Posterior vena cava (tissue), 2 donors: ENCODE results near the gene BCKDHB. TPM values are rescaled to one million over a fixed set of nuclear protein-coding genes. Genes with fewer than 3 reads are reported as not detected.
"Not testable (repeated sequence)": the region's sequence is repeated elsewhere in the genome, so short reads cannot be mapped to it uniquely, and the experiment has no call there.

Experiments
- DNase-seq: peaks from one replicate; pipeline ENCODE4 v3.0.0-alpha.2; 2020; ENCODE audit warnings: low spot score
- intact Hi-C, 2 donors: fragments of 100-400 bp; cut with DNase I; formaldehyde crosslinking; loops; one replicate each; pipeline versions ENCODE4 v1.14.1 to v1.14.2; 2022 to 2023
- total RNA-seq, 2 donors: library from RNA; stranded (reverse); fragmentation: NEBNext Ultra II Directional; extraction: Animal tissue kit (Norgen Biotek cat#: 25700); gene quantifications; one replicate each; pipeline ENCODE4 v1.2.1, GENCODE V29; 2021
- donor health status: DM: yes; HTN: yes; CAD: no.
- donor health status: DM: yes; HTN: yes; CAD: no.

Gene BCKDHB
- total RNA-seq, 2 donors from 2014 or later, result 9.6 to 15.7 TPM

- intact Hi-C loops, result no loop called here
Measured at GRCh38 chr6:80235647-80236046, 129.2 kb downstream of the BCKDHB start.

GRCh38 chr6:80238754-80239153 lies 132.3 kb downstream of the BCKDHB start:
- intact Hi-C loops, result loop anchor here in 1 of 2 donors (2.0 kb wide), 1 partner anchor 62 kb away; no protein-coding TSS in a partner anchor
- not testable (repeated sequence) for DNase-seq

More at GRCh38 chr6:80235647-80236046, 129.2 kb downstream of the BCKDHB start:
- DNase-seq, result no peak

GRCh38 chr6:80245043-80245442 lies 138.6 kb downstream of the BCKDHB start:
- intact Hi-C loops, result no loop called here
- DNase-seq, result no peak

DNA sequence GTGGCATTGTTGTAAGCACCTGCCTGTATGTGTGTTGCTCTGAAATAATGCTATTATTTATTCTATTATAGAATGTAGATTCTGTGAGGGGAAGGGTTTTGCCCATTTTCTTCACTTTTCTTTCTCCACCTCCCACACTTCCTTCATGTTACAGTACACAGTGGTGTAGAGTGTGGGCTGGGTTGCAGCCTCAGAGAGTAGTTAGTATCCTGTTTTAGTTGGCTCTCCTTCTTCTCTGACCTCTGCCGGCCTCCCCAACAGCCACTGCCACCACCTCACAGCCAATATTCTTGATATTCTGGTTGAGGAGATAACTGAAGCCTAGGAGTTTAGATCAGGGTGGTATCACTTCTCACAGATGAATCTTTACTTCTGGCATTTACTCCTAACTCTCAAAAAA lies 143.4 kb downstream of the BCKDHB start:
- intact Hi-C loops, result no loop called here
- DNase-seq, result no peak

DNA sequence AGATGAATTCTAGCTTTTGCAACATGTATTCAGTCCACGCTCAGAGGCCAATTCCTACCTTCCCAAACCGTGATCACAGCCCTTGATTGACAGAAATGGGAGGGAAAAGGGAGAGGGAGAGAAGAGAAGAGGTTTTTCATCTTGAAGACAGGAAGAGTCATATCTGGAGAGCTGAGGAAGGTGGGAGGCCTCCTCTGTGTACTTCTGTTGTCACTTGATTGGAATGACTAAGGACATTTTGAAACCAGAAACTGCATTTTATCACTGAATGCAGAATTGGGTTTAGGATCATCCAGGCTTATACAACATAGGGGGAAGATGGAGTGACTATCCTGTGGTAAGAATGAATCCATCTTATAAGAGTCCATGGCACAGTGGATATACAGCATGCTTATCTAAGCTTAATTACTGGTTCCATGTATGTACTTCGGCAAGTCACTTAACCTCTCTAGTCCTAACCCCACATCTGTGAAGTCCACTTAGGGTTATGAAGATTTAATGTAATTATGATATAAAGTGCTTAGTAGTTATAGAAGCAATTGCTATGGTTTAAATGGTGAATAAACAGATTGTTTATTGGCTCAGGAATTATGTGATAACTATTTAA lies 144.0 kb downstream of the BCKDHB start:
- intact Hi-C loops, result no loop called here
- DNase-seq, result no peak

- no peak for DNase-seq
- intact Hi-C loops, result no loop called here
Measured at GRCh38 chr6:80251321-80251720, 144.8 kb downstream of the BCKDHB start.

DNA sequence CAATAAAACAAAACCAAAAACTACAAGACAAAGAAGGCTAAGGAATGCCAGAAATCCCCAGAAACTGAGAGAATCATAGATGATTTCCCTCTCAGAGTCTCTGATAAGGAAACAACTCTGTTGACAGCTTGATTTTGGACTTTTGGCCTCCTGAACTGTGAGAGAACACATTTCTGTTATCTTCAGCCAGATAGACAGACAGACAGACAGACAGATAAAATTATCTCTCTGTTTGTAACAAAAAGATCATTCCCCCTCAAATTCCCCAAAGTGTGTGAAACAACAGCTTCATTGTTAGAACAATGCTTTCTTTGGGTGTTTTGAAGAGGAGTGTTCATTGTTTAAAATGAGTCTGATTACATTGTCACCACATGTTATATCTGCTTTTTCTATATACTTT lies 148.2 kb downstream of the BCKDHB start:
- DNase-seq, result no peak
- intact Hi-C loops, result no loop called here

- no peak for DNase-seq
- intact Hi-C loops, result no loop called here
Measured at GRCh38 chr6:80256691-80257090, 150.2 kb downstream of the BCKDHB start.

- DNase-seq, result no peak
- intact Hi-C loops, result no loop called here
Measured at GRCh38 chr6:80259118-80259517, 152.6 kb downstream of the BCKDHB start.

- DNase-seq, result no peak
- intact Hi-C loops, result no loop called here
Measured at GRCh38 chr6:80263585-80263984, 157.1 kb downstream of the BCKDHB start.

DNA sequence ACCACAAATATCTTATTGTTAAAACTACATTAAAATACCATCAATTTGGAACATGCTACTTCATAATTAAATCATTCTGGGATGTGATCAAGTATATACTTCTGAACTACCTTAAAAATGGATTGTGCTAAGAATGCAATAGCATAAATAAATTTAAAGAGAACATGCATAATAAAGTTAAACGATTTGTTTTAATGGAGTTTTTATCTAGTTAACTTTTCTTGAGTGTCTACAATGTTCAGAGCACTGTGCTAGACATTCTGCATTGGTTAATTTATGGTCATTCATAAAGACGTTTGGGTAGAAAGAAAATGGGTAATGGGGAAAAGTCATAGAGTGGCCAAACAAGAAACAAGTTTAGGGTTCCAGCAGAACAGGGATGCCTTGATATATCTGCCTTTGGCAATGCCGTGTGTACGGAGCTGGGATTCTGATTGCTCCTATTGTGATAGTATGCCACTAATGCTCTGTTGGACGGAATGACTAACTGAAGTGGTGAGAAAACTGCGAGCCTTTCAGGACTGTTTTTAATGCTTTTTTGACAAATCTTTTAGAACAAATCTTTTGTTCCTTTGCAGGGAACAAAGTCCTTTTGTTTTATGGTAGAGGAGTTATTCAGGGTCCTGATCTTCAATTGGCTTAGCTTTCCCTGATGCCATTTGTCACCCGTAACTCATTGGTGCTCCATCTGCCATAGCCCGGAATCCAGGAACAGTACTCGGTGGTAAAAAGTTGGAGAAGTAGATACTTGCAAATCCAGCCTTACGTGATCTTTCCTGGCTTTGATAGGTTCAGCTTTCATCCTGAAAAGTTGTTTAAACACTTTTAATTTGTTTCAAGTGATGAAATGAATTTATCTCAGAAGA lies 162.6 kb downstream of the BCKDHB start:
- intact Hi-C loops, result no loop called here
- DNase-seq, result no peak

GRCh38 chr6:80271074-80271473 lies 164.6 kb downstream of the BCKDHB start:
- no peak for DNase-seq
- intact Hi-C loops, result no loop called here

DNA sequence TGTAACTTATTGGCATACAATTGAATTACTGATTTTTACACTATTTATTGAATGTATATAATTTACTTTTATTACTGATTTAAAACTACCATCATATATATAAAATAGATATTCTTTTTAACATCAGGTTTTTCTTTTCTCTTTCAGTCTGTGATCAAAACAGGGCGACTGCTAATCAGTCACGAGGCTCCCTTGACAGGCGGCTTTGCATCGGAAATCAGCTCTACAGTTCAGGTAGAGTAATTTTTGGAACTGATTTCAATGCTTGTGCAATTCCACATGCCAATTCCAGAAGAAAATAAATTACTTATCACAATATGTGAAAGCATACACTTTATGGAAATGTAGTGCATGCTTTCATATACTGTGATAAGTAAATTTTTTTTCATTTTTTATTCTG lies 166.5 kb downstream of the BCKDHB start:
- intact Hi-C loops, result no loop called here
- no peak for DNase-seq

GRCh38 chr6:80276861-80277260 lies 170.4 kb downstream of the BCKDHB start:
- no peak for DNase-seq
- intact Hi-C loops, result no loop called here

- intact Hi-C loops, result no loop called here
- DNase-seq, result no peak
Measured at GRCh38 chr6:80277501-80277900, 171.0 kb downstream of the BCKDHB start.

DNA sequence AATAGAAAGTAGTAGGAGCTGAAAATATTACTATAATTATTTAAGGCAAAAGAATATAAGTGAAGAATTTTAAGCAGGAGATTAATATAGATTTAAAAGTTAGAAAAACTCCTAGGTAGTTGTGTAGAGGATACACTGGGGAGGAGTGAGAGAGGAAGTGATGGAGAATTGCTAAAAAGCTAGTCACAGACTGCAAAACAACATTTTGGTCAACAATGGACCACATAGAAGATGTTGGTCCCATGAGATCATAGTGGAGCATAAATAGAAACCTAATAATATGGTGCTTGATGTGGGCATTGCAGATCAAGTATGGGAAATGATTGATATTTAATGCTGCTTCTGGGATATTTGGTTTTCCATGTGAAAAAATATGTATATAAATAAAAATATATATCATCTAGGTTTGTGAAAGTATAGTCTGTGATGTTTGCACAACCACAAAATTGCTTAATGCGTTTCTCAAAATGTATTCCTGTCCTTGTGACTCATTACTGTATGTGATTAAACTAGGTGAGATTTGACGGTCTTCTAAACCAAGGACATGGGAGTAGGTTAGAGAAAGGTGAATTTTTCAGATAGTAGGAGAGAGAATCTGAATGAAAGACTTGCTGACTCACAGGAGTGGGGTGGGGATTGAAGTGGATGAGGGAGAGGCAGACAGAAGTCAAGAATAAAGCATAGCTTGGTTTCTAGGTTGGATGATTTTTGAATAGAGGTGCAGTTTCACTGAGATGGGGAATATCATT lies 174.0 kb downstream of the BCKDHB start:
- intact Hi-C loops, result no loop called here
- no peak for DNase-seq

- no peak for DNase-seq
- intact Hi-C loops, result no loop called here
Measured at GRCh38 chr6:80282913-80283554, 176.6 kb downstream of the BCKDHB start.

DNA sequence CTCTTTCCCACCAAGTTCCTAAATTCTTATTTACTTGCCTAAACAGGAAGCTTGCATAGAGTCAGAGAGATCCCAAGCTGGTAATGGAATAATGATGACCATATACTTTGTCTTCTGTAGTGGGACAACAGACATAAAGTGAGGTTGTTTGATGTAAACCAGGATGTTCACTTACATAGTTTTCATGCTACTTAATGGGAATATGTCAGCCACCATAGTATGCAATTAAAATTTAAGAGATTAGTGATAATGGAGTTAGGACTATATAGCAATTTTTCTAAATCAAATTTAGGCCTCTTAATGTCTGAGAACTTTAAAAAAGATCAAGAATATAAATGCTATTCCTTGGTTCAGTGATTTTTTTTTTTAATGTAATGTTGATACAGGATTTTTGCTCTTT lies 180.6 kb downstream of the BCKDHB start:
- intact Hi-C loops, result no loop called here
- DNase-seq, result no peak

DNA sequence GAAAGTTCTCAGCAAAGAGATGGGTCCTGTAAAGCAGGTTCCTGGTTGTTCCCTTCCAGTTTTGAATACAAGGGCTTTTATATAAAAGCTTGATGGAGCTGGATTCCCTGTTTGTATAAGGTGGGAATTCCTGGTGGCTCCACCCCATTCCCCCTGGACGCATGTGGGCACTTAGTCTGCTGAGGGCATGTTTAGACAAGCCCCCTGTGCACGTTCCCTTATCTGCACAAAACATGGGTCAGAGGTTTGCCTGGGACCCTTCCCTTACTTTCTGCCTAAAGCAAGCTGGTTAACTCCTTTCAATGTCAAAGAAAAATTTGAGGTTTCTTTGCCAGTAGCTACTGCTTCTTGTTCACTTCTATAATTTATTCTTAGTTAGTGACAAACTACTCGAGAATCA lies 181.1 kb downstream of the BCKDHB start:
- DNase-seq, result no peak
- intact Hi-C loops, result no loop called here

- DNase-seq, result no peak
- intact Hi-C loops, result no loop called here
Measured at GRCh38 chr6:80289727-80290126, 183.3 kb downstream of the BCKDHB start.
